Neural cell (in vitro differentiated cells): ENCODE results near the gene CDC42BPB. TPM values are rescaled to one million over a fixed set of nuclear protein-coding genes. Genes with fewer than 3 reads are reported as not detected.

ENCODE experiments used
- H2AFZ ChIP-seq: fragments of 200-600, 300-800 bp; sonication (generic), shearing (Covaris generic); 2 replicates; pipeline ENCODE4 v1.6.0; 2014; ENCODE audit warnings: low read depth, mild to moderate bottlenecking, antibody characterized with exemption, low read length, moderate library complexity
- H3F3A ChIP-seq: fragments of 200-600 bp; shearing (Covaris generic); 2 replicates; pipeline ENCODE4 v1.6.1; 2016; ENCODE audit warnings: mild to moderate bottlenecking, moderate library complexity, mixed read lengths, antibody characterized with exemption, low read length; ENCODE audit not compliant: insufficient read depth, poor library complexity, severe bottlenecking
- H3K27ac ChIP-seq: fragments of 200-600, 300-800 bp; sonication (generic), shearing (Covaris generic); 2 replicates; pipeline ENCODE4 v1.5.1; 2014; ENCODE audit warnings: mild to moderate bottlenecking, low read length, moderate library complexity
- H3K27me3 ChIP-seq: fragments of 300-800, 200-600 bp; sonication (generic), shearing (Covaris generic); 2 replicates; pipeline ENCODE4 v1.6.0; 2014; ENCODE audit warnings: mild to moderate bottlenecking, low read depth, low read length, moderate library complexity; ENCODE audit not compliant: insufficient read depth
- H3K36me3 ChIP-seq: fragments of 300-800, 200-600 bp; sonication (generic), shearing (Covaris generic); 2 replicates; pipeline ENCODE4 v1.5.1; 2014; ENCODE audit warnings: mild to moderate bottlenecking, antibody characterized with exemption, low read length, moderate library complexity; ENCODE audit not compliant: insufficient read depth
- H3K4me2 ChIP-seq: fragments of 300-800, 200-600 bp; sonication (generic), shearing (Covaris generic); 2 replicates; pipeline ENCODE4 v1.6.0; 2014; ENCODE audit warnings: mild to moderate bottlenecking, low read length
- H3K4me3 ChIP-seq: fragments of 300-800, 200-600 bp; sonication (generic), shearing (Covaris generic); 2 replicates; pipeline ENCODE4 v1.5.1; 2014; ENCODE audit warnings: mild to moderate bottlenecking, low read length, moderate library complexity
- H3K79me2 ChIP-seq: fragments of 200-600 bp; shearing (Covaris generic); replicated peaks from 2 replicates; pipeline ENCODE4 v1.6.0; 2014; ENCODE audit warnings: mild to moderate bottlenecking, low read length, moderate library complexity; ENCODE audit not compliant: insufficient read depth
- H3K9ac ChIP-seq: fragments of 300-800, 200-600 bp; sonication (generic), shearing (Covaris generic); 2 replicates; pipeline ENCODE4 v1.6.1; 2016; ENCODE audit warnings: mild to moderate bottlenecking, low read length, mixed read lengths
- H3K9me2 ChIP-seq: fragments of 200-600 bp; shearing (Covaris generic); 2 replicates; pipeline ENCODE4 v1.6.1; 2016; ENCODE audit warnings: mild to moderate bottlenecking, low read length, mixed read lengths; ENCODE audit not compliant: insufficient read depth
- H3K9me3 ChIP-seq: fragments of 200-600, 300-800 bp; sonication (generic), shearing (Covaris generic); 2 replicates; pipeline ENCODE4 v1.6.1; 2016; ENCODE audit warnings: mild to moderate bottlenecking, mixed run types, low read length, moderate library complexity, mixed read lengths
- H4K20me1 ChIP-seq: fragments of 200-600 bp; shearing (Covaris generic); 2 replicates; pipeline ENCODE4 v1.6.1; 2016; ENCODE audit warnings: mild to moderate bottlenecking, mixed run types; ENCODE audit not compliant: insufficient read depth
- CTCF ChIP-seq: fragments of 450-650 bp; IDR thresholded peaks from 2 replicates; pipeline ENCODE4 v1.5.1; 2014; ENCODE audit warnings: antibody characterized with exemption, mild to moderate bottlenecking, moderate library complexity; ENCODE audit not compliant: poor library complexity, severe bottlenecking
- EP300 ChIP-seq: fragments of 450-650 bp; conservative IDR thresholded peaks from 2 replicates; pipeline ENCODE4 v1.6.1; 2014; ENCODE audit warnings: antibody characterized with exemption, mild to moderate bottlenecking, moderate library complexity; ENCODE audit not compliant: poor library complexity, severe bottlenecking
- EZH2 ChIP-seq: fragments of 200-600, 300-800 bp; shearing (Covaris generic), sonication (generic); IDR thresholded peaks from 2 replicates; pipeline ENCODE4 v1.6.1; 2014; ENCODE audit warnings: antibody characterized with exemption, low read length, borderline replicate concordance, mild to moderate bottlenecking; ENCODE audit not compliant: insufficient read depth, poor library complexity, severe bottlenecking
- MXI1 ChIP-seq: fragments of 450-650 bp; conservative IDR thresholded peaks from 2 replicates; pipeline ENCODE4 v1.6.1; 2014; ENCODE audit warnings: antibody characterized with exemption, mild to moderate bottlenecking; ENCODE audit not compliant: poor library complexity, severe bottlenecking
- POLR2AphosphoS5 ChIP-seq: IDR thresholded peaks from 2 replicates; pipeline ENCODE4 v1.6.1; 2012
- RAD21 ChIP-seq: fragments of 450-650 bp; conservative IDR thresholded peaks from 2 replicates; pipeline ENCODE4 v1.6.1; 2014; ENCODE audit warnings: antibody characterized with exemption, mild to moderate bottlenecking, moderate library complexity
- SMC3 ChIP-seq: fragments of 450-650 bp; conservative IDR thresholded peaks from 2 replicates; pipeline ENCODE4 v1.6.1; 2014; ENCODE audit warnings: antibody characterized with exemption, mild to moderate bottlenecking, moderate library complexity; ENCODE audit not compliant: poor library complexity
- TAF1 ChIP-seq: IDR thresholded peaks from 2 replicates; pipeline ENCODE4 v1.6.1; 2012; ENCODE audit warnings: low read depth
- polyA plus RNA-seq: library from polyadenylated mRNA; depleted of rRNA; stranded (reverse); fragments of >200 nt; gene quantifications from 2 replicates; pipeline ENCODE4 v1.2.3, GENCODE V29; 2014
- TF ChIP-seq, protein P1 (sequence below): IDR thresholded peaks from 2 replicates; pipeline ENCODE4 v1.6.1; 2012; ENCODE audit warnings: borderline replicate concordance

CDC42BPB gene
- polyA plus RNA-seq, 1 donor from 2014 or later = 43.8 TPM

DNA sequence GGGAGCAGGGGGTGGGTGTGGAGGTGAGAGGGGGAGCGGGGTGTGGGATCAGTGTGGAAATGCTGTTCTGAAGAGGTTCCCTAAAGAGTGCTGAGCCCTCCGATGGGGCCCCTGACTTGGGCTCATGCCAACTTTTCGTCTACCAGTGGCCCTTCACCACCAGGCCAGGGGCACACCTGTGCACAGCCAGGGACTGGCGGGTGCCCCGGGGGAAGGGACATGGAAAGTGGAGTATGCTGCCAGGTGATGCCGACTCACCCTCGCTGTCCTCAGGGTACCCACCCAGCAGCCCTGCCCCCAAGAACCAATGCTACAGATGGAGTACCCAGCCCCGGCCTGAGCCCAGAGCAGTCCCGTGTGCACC, 108.7 kb downstream of the CDC42BPB start:
- H3K27ac ChIP-seq = no peak overlapping the region
- H3K79me2 ChIP-seq = no peaks in the 10 kb centered on the region
- peaks cover 5% of the 10 kb centered on the region for H3K36me3 ChIP-seq
- H3K27me3 ChIP-seq = no peaks in the 10 kb centered on the region
- no peak for TF ChIP-seq RAD21
- no peak for TF ChIP-seq TAF1
- TF ChIP-seq CTCF = no peak
- no peak for TF ChIP-seq MXI1
- no peaks in the 10 kb centered on the region for H3F3A ChIP-seq
- H2AFZ ChIP-seq = no peak overlapping the region
- H3K9ac ChIP-seq = no peak overlapping the region
- no peak overlapping the region for H3K4me3 ChIP-seq
- no peaks in the 10 kb centered on the region for H4K20me1 ChIP-seq
- H3K9me3 ChIP-seq = no peaks in the 10 kb centered on the region
- H3K4me2 ChIP-seq = no peak overlapping the region
- H3K9me2 ChIP-seq = no peaks in the 10 kb centered on the region

DNA sequence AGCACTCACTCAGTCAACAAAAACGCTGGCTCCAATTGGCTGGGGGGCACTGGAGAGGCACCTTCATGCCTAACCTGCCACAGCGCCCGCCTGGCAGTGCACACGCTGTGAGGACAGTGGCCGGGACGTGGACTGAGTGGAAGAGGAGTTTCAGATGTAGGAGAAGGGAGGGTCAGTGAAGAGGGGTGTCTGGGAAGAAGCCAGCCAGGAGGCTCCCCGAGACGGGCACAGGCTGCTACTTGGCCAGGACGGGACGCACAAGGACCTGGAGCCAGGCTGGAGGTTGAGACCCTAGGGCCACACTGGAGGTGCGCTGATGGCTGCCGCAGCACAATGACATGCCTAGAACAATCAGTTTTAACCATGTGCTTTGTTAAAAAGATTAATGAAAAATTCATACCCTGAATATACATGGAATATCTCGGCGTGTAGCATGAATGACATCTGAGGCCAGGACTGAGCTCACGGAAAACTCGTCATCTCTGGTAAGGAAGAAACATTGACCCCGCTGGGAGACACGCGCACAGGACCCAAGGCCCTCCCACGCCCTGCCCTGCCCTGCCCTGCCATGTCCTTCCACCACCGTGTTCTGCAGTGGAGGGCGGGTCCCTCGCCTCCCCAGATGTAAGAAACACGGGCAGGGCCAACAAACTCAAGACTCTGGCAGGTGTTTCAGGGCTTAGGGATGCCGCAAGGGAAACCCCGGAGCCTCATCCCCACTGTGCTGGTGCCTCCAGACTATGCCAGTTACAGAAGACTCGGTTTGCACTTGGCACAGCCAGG, 109.8 kb downstream of the CDC42BPB start:
- no peaks in the 10 kb centered on the region for H3K79me2 ChIP-seq
- no peak overlapping the region for H3K4me2 ChIP-seq
- H3K9me3 ChIP-seq = no peaks in the 10 kb centered on the region
- H3K9me2 ChIP-seq = no peaks in the 10 kb centered on the region
- H3F3A ChIP-seq = no peaks in the 10 kb centered on the region
- H3K36me3 ChIP-seq = peaks cover 5% of the 10 kb centered on the region
- no peak overlapping the region for H3K4me3 ChIP-seq
- no peak overlapping the region for H3K9ac ChIP-seq
- no peak overlapping the region for H2AFZ ChIP-seq
- H4K20me1 ChIP-seq = no peaks in the 10 kb centered on the region
- no peak overlapping the region for H3K27ac ChIP-seq
- no peaks in the 10 kb centered on the region for H3K27me3 ChIP-seq
- TF ChIP-seq EZH2 (no peak), EP300 (no peak), TAF1 (no peak), CTCF (no peak), POLR2AphosphoS5 (no peak), MXI1 (no peak), SMC3 (no peak), RAD21 (no peak)
- TF ChIP-seq, protein P1, sequence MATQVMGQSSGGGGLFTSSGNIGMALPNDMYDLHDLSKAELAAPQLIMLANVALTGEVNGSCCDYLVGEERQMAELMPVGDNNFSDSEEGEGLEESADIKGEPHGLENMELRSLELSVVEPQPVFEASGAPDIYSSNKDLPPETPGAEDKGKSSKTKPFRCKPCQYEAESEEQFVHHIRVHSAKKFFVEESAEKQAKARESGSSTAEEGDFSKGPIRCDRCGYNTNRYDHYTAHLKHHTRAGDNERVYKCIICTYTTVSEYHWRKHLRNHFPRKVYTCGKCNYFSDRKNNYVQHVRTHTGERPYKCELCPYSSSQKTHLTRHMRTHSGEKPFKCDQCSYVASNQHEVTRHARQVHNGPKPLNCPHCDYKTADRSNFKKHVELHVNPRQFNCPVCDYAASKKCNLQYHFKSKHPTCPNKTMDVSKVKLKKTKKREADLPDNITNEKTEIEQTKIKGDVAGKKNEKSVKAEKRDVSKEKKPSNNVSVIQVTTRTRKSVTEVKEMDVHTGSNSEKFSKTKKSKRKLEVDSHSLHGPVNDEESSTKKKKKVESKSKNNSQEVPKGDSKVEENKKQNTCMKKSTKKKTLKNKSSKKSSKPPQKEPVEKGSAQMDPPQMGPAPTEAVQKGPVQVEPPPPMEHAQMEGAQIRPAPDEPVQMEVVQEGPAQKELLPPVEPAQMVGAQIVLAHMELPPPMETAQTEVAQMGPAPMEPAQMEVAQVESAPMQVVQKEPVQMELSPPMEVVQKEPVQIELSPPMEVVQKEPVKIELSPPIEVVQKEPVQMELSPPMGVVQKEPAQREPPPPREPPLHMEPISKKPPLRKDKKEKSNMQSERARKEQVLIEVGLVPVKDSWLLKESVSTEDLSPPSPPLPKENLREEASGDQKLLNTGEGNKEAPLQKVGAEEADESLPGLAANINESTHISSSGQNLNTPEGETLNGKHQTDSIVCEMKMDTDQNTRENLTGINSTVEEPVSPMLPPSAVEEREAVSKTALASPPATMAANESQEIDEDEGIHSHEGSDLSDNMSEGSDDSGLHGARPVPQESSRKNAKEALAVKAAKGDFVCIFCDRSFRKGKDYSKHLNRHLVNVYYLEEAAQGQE = no peak
